Measurements from ENCODE around the gene WDR35. TPM values are rescaled to one million over a fixed set of nuclear protein-coding genes. Genes with fewer than 3 reads are reported as not detected.
"Not testable (repeated sequence)": the region's sequence is repeated elsewhere in the genome, so short reads cannot be mapped to it uniquely, and the experiment has no call there.

WDR35 gene
- total RNA-seq, 4 donors from 2014 or later, result 17.6 to 19.2 (median 18.1) TPM

- intact Hi-C loops (cut with DNase I), result no loop called here
- Histone ChIP-seq H3K27ac (no peak overlapping the region), H3K27me3 (no peaks in the 10 kb centered on the region), H3K4me3 (replicated peaks in 1 of 3) (no peak overlapping the region), H3K36me3 (no peaks in the 10 kb centered on the region), H3K4me1 (peaks cover 23 to 32% of the 10 kb centered on the region in 2 donors), H3K9me3 (no peaks in the 10 kb centered on the region)
- no peak for DNase-seq
- no peak for TF ChIP-seq CTCF (IDR thresholded peaks at IDR 0.05)
- TF ChIP-seq POLR2A (IDR thresholded peaks at IDR 0.05), result no peak
- 71 to 78% methylated on average over 5 of the region's 5 CpGs for WGBS, 2 donors
Observed at GRCh38 chr2:19897623-19898245, 92.2 kb downstream of the WDR35 start.

- H3K9me3 ChIP-seq, result no peaks in the 10 kb centered on the region
- H3K27me3 ChIP-seq, result no peaks in the 10 kb centered on the region
- H3K4me1 ChIP-seq, result peaks cover 20 to 31% of the 10 kb centered on the region in 2 donors
- H3K36me3 ChIP-seq, result no peaks in the 10 kb centered on the region
- no peak for DNase-seq
- H3K4me3 ChIP-seq (replicated peaks in 1 of 3), result no peak overlapping the region
- intact Hi-C loops (cut with DNase I), result no loop called here
- TF ChIP-seq POLR2A (IDR thresholded peaks at IDR 0.05), result no peak
- no peak for TF ChIP-seq CTCF (IDR thresholded peaks at IDR 0.05)
- 79 to 90% methylated on average over 3 of the region's 3 CpGs for WGBS, 2 donors
- H3K27ac ChIP-seq, result no peak overlapping the region
Observed at GRCh38 chr2:19895535-19895934, 94.4 kb downstream of the WDR35 start.

- no peak overlapping the region for H3K27ac ChIP-seq
- WGBS, 2 donors, result 94 to 97% methylated on average over 4 of the region's 4 CpGs
- no peaks in the 10 kb centered on the region for H3K9me3 ChIP-seq
- no peak overlapping the region for H3K4me3 ChIP-seq (replicated peaks in 1 of 3)
- H3K27me3 ChIP-seq, result no peaks in the 10 kb centered on the region
- H3K36me3 ChIP-seq, result no peaks in the 10 kb centered on the region
- TF ChIP-seq CTCF (IDR thresholded peaks at IDR 0.05) (no peak), POLR2A (IDR thresholded peaks at IDR 0.05) (no peak)
- intact Hi-C loops (cut with DNase I), result no loop called here
- no peak for DNase-seq
- peaks cover 12 to 23% of the 10 kb centered on the region in 2 donors for H3K4me1 ChIP-seq
Observed at GRCh38 chr2:19894134-19894792, 95.6 kb downstream of the WDR35 start.

- H3K9me3 ChIP-seq, result no peaks in the 10 kb centered on the region
- no peaks in the 10 kb centered on the region for H3K27me3 ChIP-seq
- 90 to 92% methylated on average over 4 of the region's 4 CpGs for WGBS, 2 donors
- TF ChIP-seq POLR2A (IDR thresholded peaks at IDR 0.05), result no peak
- no peak for TF ChIP-seq CTCF (IDR thresholded peaks at IDR 0.05)
- intact Hi-C loops (cut with DNase I), result no loop called here
- H3K36me3 ChIP-seq, result no peaks in the 10 kb centered on the region
- no peak overlapping the region for H3K4me3 ChIP-seq (replicated peaks in 1 of 3)
- DNase-seq, result no peak
- peaks cover 8 to 18% of the 10 kb centered on the region in 2 donors for H3K4me1 ChIP-seq
- no peak overlapping the region for H3K27ac ChIP-seq
Observed at GRCh38 chr2:19893520-19894133, 96.3 kb downstream of the WDR35 start.

GRCh38 chr2:19891971-19892370, 97.9 kb downstream of the WDR35 start:
- WGBS, 2 donors, result 67 to 75% methylated on average over 4 of the region's 4 CpGs
- intact Hi-C loops (cut with DNase I); H3K27ac ChIP-seq: not testable (repeated sequence)

More at GRCh38 chr2:19891971-19892370, 97.9 kb downstream of the WDR35 start:
- not testable (repeated sequence) for H3K27me3 ChIP-seq; H3K9me3 ChIP-seq; H3K4me1 ChIP-seq; H3K36me3 ChIP-seq; DNase-seq; H3K4me3 ChIP-seq (replicated peaks in 1 of 3)
